ENCODE results near the gene C14orf93. TPM values are rescaled to one million over a fixed set of nuclear protein-coding genes. Genes with fewer than 3 reads are reported as not detected.

C14orf93 gene
- polyA plus RNA-seq, 1 donor from 2014 or later = 4.7 TPM

DNA sequence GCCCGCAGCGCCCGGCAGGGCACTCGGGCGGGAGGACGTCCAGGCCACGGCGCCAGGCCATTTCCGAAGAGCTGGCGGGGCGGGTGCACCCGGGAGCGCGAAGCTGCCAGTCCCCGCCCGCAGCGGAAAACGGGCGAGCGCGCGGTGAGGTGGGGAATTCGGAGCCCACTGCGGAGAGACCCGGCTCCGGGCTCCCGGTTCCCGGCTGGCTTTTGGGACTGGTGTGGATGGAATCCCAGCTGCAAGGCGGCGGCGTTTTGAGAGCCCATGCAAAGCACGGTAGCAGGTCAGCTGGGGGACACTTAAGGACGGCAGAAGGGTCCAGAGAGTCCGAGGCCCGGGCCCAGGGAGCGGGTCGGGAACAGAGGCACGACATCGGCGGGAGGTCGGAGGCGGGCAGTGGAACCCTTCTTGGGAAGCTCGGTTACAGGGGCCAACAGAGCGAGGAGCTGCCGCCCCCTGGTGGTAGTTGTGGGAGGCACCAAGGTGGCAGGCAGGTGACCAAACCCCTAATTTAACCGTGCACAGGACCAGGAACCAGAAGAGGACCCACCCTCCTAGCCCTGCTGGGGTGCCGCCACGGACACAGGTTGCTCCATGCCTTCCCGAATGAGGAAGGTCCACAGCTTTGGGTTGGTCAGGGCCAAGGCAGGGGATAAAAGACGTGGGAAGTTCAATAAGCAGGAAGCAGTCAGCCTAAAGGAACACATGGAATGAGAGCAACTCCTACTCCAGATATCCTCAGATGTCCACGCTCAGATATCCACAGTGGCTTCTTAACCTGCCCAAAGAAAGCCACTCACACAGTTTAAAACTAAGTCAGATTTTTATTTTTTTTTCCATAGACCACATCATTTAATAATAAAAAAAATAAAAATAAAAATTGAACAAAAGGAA is 48.1 kb upstream of the C14orf93 start:
- H3K9ac ChIP-seq (ENCODE audit: low read length) = peak overlapping the region; percentile 80
- H3K9me2 ChIP-seq (ENCODE audit: insufficient read depth, low read length) = no peaks in the 10 kb centered on the region
- H3K4me3 ChIP-seq (ENCODE audit: low read length) = peak overlapping the region; percentile 84
- peak overlapping the region; percentile 21 for H2AFZ ChIP-seq (ENCODE audit: low read depth, low read length)
- H3K4me2 ChIP-seq (ENCODE audit: low read length) = peak overlapping the region; percentile 79
- no peaks in the 10 kb centered on the region for H3K27me3 ChIP-seq (ENCODE audit: insufficient read depth, low read depth, low read length)
- no peaks in the 10 kb centered on the region for H3K9me3 ChIP-seq (ENCODE audit: low read length)
- TF ChIP-seq EP300 (conservative IDR thresholded peaks at IDR 0.05; ENCODE audit: poor library complexity, severe bottlenecking) (no peak), RAD21 (conservative IDR thresholded peaks at IDR 0.05) (peak; percentile 91), SMC3 (conservative IDR thresholded peaks at IDR 0.05; ENCODE audit: poor library complexity) (peak; percentile 98), MXI1 (conservative IDR thresholded peaks at IDR 0.05; ENCODE audit: poor library complexity, severe bottlenecking) (peak; percentile 59), TAF1 (IDR thresholded peaks at IDR 0.05; ENCODE audit: low read depth) (no peak), POLR2AphosphoS5 (IDR thresholded peaks at IDR 0.05) (peak; percentile 50), EZH2 (IDR thresholded peaks at IDR 0.05; ENCODE audit: borderline replicate concordance, insufficient read depth, low read length, poor library complexity, severe bottlenecking) (no peak)
- TF ChIP-seq, protein P1, sequence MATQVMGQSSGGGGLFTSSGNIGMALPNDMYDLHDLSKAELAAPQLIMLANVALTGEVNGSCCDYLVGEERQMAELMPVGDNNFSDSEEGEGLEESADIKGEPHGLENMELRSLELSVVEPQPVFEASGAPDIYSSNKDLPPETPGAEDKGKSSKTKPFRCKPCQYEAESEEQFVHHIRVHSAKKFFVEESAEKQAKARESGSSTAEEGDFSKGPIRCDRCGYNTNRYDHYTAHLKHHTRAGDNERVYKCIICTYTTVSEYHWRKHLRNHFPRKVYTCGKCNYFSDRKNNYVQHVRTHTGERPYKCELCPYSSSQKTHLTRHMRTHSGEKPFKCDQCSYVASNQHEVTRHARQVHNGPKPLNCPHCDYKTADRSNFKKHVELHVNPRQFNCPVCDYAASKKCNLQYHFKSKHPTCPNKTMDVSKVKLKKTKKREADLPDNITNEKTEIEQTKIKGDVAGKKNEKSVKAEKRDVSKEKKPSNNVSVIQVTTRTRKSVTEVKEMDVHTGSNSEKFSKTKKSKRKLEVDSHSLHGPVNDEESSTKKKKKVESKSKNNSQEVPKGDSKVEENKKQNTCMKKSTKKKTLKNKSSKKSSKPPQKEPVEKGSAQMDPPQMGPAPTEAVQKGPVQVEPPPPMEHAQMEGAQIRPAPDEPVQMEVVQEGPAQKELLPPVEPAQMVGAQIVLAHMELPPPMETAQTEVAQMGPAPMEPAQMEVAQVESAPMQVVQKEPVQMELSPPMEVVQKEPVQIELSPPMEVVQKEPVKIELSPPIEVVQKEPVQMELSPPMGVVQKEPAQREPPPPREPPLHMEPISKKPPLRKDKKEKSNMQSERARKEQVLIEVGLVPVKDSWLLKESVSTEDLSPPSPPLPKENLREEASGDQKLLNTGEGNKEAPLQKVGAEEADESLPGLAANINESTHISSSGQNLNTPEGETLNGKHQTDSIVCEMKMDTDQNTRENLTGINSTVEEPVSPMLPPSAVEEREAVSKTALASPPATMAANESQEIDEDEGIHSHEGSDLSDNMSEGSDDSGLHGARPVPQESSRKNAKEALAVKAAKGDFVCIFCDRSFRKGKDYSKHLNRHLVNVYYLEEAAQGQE (IDR thresholded peaks at IDR 0.05; ENCODE audit: borderline replicate concordance) = peak; percentile 21
- TF ChIP-seq, protein P2, sequence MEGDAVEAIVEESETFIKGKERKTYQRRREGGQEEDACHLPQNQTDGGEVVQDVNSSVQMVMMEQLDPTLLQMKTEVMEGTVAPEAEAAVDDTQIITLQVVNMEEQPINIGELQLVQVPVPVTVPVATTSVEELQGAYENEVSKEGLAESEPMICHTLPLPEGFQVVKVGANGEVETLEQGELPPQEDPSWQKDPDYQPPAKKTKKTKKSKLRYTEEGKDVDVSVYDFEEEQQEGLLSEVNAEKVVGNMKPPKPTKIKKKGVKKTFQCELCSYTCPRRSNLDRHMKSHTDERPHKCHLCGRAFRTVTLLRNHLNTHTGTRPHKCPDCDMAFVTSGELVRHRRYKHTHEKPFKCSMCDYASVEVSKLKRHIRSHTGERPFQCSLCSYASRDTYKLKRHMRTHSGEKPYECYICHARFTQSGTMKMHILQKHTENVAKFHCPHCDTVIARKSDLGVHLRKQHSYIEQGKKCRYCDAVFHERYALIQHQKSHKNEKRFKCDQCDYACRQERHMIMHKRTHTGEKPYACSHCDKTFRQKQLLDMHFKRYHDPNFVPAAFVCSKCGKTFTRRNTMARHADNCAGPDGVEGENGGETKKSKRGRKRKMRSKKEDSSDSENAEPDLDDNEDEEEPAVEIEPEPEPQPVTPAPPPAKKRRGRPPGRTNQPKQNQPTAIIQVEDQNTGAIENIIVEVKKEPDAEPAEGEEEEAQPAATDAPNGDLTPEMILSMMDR (IDR thresholded peaks at IDR 0.05; ENCODE audit: poor library complexity, severe bottlenecking) = peak; percentile 98
- H3K27ac ChIP-seq (ENCODE audit: low read length) = peak overlapping the region; percentile 56
- peaks cover 7% of the 10 kb centered on the region for H3K36me3 ChIP-seq (ENCODE audit: insufficient read depth, low read length)
- no peaks in the 10 kb centered on the region for H4K20me1 ChIP-seq (ENCODE audit: insufficient read depth)
- H3F3A ChIP-seq (ENCODE audit: insufficient read depth, low read length, poor library complexity, severe bottlenecking) = no peaks in the 10 kb centered on the region
- H3K79me2 ChIP-seq (replicated peaks; ENCODE audit: insufficient read depth, low read length) = peaks cover 6% of the 10 kb centered on the region

DNA sequence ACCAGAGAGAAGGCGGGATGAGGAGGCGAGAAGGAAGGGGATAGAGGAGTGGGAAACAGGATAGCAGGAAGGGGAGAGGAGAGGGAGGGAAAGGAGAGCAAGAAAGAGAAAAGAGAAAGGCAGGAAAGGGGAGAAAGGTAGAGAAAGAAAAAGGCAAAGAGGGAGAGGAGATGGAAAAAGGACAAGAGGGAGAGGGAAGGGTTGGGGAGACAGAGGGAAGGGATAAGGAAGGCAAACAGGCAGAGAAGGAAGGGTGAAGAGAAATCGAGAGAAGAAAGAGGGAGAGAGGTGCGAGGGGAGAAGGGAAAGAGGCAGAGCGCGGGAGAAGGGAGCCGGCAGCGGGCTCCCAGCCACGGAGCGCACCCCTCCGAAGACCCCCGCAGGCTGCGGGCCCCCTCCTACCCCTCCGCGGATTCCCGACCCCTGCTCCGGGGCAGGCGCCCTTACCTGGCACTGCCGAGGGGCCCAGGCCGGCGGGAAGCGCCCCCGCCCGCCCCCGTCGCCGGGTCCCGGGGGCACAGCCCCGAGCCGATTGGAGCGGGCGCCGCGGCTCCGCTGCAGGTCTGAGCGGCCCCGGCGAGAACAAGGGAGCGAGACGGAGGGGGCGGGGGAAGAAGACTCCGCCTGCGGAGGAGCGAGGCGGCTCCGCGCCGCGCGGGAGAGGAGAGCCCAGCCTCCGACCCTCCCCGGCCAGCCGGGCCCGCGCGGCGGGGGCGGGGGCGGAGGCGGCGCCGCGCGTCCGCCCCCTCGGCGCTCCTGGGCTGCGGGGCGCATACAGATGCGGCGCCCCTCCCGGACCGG is 47.2 kb upstream of the C14orf93 start, which contains the start of gene CDH24:
TSS of gene CDH24 (minus strand) at position 565 of the 801 bp plus-strand sequence. CDS start 1,787 bp downstream, outside the sequence.
- H3K27ac ChIP-seq (ENCODE audit: low read length) = peak within 1 kb of the TSS; percentile 61
- no peak for TF ChIP-seq EZH2 (IDR thresholded peaks at IDR 0.05; ENCODE audit: borderline replicate concordance, insufficient read depth, low read length, poor library complexity, severe bottlenecking)
- TF ChIP-seq MXI1 (conservative IDR thresholded peaks at IDR 0.05; ENCODE audit: poor library complexity, severe bottlenecking) = peak; percentile 26
- TF ChIP-seq TAF1 (IDR thresholded peaks at IDR 0.05; ENCODE audit: low read depth) = peak; percentile 51

More for the DNA sequence above, 47.2 kb upstream of the C14orf93 start, which contains the start of gene CDH24:
- no peaks in the 10 kb centered on the region for H3F3A ChIP-seq (ENCODE audit: insufficient read depth, low read length, poor library complexity, severe bottlenecking)
- peaks cover 6% of the 10 kb centered on the region for H3K79me2 ChIP-seq (replicated peaks; ENCODE audit: insufficient read depth, low read length)
- peak within 1 kb of the TSS; percentile 37 for H2AFZ ChIP-seq (ENCODE audit: low read depth, low read length)
- H3K9me2 ChIP-seq (ENCODE audit: insufficient read depth, low read length) = no peaks in the 10 kb centered on the region
- H4K20me1 ChIP-seq (ENCODE audit: insufficient read depth) = no peaks in the 10 kb centered on the region
- peaks cover under 1% of the 10 kb centered on the region for H3K36me3 ChIP-seq (ENCODE audit: insufficient read depth, low read length)
- H3K9ac ChIP-seq (ENCODE audit: low read length) = peak within 1 kb of the TSS; percentile 80
- no peaks in the 10 kb centered on the region for H3K27me3 ChIP-seq (ENCODE audit: insufficient read depth, low read depth, low read length)
- H3K4me2 ChIP-seq (ENCODE audit: low read length) = peak within 1 kb of the TSS; percentile 89
- peak within 1 kb of the TSS; percentile 84 for H3K4me3 ChIP-seq (ENCODE audit: low read length)
- H3K9me3 ChIP-seq (ENCODE audit: low read length) = no peaks in the 10 kb centered on the region

All from neural cell (in vitro differentiated cells).